GM13976 (cell line): ENCODE results near the gene YLPM1.
A peak's percentile ranks its signal among the peaks of the same experiment; 100 is the strongest.

Source experiments
- DNase-seq: peaks from one replicate; pipeline ENCODE4 v3.0.0; 2012; ENCODE audit warnings: low spot score
- CTCF ChIP-seq: IDR thresholded peaks from 2 replicates; pipeline ENCODE4 v1.5.1; 2012; ENCODE audit warnings: borderline replicate concordance, mild to moderate bottlenecking; ENCODE audit not compliant: insufficient read depth; ENCODE audit errors: extremely low read depth, missing control alignments, control extremely low read depth
- in situ Hi-C: fragments of 300-500 bp; cut with MboI; formaldehyde crosslinking; loops from one replicate; pipeline ENCODE4 v1.12.0; 2022; ENCODE audit warnings: low sequenced_read_pairs, mixed read lengths, inconsistent platforms; ENCODE audit not compliant: unreplicated experiment

YLPM1 gene

GRCh38 chr14:74786796-74787315, 23.7 kb downstream of the YLPM1 start:
- TF ChIP-seq CTCF: no peak
- in situ Hi-C loops: no loop called here
- no peak for DNase-seq

DNA sequence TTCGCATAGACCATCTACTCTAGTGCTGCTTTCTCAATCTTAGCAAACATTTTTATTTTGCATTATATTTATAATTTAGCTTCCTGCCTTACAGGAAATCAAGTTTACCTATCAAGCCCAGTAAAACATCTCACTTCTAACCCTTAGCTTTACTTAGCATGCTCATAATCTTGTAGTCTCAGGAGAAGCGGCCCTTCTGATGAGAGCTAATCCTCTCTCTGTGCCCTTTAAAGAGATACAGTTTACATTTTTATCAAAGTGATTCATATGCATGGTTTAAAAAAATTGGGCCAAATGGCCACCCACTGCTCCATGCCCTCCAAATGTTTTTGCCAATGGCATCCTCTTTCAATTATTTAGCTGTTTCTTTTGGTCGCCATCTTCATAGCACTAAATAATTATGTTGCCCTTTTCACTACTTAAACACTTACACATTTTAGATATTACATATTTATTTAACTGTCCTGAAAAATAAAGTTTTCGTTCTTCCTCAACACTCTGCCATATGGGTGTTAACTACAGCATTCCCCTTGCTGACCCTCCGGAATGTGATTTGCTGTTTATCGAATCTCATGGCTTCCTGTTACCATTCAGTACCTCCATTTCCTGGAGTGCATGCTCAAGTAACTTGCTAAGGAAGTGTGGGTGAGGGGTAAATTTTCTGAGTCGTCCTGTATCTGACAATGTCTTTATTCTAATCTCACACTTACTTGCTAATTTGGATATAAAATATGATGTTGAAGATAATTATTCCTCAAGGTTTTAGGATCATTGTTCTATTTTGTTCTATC, 29.3 kb downstream of the YLPM1 start:
- in situ Hi-C loops: no loop called here
- TF ChIP-seq CTCF: no peak
- no peak for DNase-seq

DNA sequence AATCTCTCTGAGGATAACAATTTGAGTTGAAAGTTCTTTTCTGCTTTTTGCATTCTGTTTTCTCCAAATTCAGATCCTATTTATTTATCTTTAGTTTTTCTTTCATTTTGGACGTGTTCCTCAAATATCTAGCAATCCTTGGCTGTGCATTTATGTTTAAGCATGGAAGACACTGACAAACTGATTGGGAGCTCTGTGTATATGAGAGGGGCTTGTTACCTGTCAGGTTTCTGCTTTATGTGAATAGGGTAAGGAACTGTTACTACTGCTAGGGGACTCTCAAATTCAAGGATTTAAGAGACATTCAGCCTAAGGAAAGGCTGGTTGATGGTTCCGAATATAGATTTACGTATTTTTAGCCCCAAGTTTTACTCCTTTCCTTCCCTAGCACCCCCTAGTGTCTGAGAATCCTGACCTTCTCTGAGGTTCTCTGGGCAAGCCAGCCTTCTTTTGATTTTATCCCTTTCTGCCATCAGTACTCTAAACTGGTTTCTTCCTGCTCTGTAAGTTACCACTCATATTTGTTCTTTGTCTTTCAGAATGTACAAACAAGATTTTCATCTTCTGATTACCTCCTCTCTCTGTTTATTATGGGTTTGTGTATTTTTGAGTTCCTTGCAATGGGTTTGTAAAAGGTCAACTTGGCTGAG, 30.5 kb downstream of the YLPM1 start:
- no peak for DNase-seq
- in situ Hi-C loops: no loop called here
- peak; percentile 12 for TF ChIP-seq CTCF

- in situ Hi-C loops: no loop called here
- TF ChIP-seq CTCF: no peak
- DNase-seq: no peak
Observed at GRCh38 chr14:74794947-74795346, 31.8 kb downstream of the YLPM1 start.

DNA sequence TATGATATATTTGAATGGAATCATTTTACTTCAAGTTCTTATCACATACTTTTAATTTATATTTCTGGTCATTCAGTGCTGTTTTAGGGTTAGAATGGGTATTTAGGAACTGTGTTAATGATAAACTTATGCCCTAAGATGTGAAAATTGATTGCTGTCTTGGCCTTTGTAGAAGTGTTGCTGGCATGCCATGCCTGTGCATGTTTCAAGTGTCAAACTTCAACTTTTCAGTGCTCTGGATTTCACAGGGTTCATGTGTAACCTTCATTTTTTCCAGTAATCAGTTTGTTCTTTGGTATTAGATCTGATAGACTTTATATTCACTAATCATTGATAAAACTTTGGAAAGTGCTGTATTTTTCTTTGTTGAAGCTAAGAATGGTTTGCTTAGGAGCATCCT, 36.6 kb downstream of the YLPM1 start:
- in situ Hi-C loops: loop anchor here (25.0 kb wide), 1 partner anchor 462 kb away; the partner anchor contains the start of gene VRTN
- TF ChIP-seq CTCF: no peak
- DNase-seq: no peak

DNA sequence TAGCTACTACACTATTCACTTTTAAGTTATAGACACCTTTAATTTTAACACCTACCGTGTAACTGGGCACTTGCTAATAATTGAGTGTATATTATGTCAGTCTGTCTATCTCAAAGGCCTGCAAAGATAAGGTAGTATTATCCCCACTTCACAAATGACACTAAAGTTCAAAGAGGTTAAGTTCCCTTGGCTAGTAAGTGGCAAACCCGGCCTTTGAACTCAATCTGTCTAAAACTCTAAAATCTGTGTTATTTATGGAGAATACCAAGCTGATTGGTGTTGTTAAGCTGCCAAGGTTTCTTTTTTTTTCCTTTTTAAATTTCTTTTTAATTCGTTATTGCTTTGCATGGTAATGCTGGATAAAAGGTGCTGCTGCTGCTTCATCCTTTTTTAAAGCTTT, 37.7 kb downstream of the YLPM1 start:
- TF ChIP-seq CTCF: no peak
- in situ Hi-C loops: loop anchor here (25.0 kb wide), 1 partner anchor 463 kb away; the partner anchor contains the start of gene VRTN
- DNase-seq: no peak
